ENCODE measurements around the gene MAD1L1. TPM values are rescaled to one million over a fixed set of nuclear protein-coding genes. Genes with fewer than 3 reads are reported as not detected.

Gene MAD1L1
- total and polyA plus RNA-seq, 2 of the 4 experiments (the other 2 are of a cell fraction), result 29.0 to 40.9 TPM

DNA sequence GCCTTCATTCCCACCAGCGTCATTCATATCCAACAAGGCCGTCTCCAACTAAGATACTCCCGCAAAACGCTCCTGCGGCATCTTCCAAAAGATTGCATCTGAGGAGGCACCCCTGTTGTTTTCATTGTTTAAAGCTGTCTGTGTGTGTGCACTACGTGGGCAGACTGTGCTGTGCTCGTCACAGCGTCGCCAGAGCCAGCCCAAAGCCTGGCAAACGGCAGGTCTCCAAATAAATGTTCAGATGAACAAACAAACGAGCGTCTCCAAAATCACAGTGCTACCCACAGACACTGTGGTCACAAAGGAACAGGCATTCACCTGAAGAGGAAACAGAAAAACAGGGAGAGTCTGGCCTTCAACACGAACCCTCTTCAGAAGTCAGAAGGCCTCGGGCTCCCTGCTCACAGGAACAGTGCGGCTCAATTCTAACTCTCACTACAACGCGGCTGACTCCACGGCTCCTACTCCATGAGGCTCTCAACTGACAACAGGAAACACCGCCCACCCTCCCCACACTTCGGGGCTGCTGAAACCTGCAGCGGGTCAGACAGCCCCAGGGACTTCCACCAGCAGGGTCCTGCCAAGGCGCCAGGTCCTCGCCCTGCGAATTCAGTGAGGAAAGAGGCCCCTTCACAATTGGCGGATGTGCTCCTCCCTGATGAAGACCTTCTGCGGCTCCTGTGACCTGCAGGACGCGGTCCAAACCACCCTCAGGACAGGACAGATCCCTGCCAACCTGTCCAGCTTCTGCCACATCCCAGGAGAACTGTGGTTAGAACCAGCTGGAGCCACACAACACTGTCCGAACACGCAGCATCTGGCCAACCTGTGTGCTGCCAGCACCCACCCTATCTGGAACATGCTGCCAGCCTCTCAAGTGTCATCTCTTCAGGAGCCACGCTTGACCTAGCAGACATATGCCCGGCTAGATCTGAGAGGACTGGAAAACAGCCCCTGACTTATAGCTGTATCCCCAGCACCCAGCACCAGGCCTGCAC lies 36.1 kb downstream of the MAD1L1 start (continued):
- TF ChIP-seq MXI1 (IDR thresholded peaks at IDR 0.05; ENCODE audit: borderline replicate concordance, low read depth, low read length) (no peak), RFX5 (IDR thresholded peaks at IDR 0.05; ENCODE audit: low read depth, low read length) (no peak)

- H3K4me1 ChIP-seq (ENCODE audit: control insufficient read depth, insufficient read depth, low read length), result no peaks in the 10 kb centered on the region
- dilution Hi-C loops (cut with HindIII; ENCODE audit: low sequenced_read_pairs, unreplicated experiment), result no loop called here
- H2AFZ ChIP-seq (replicated peaks; ENCODE audit: low read length, poor library complexity), result no peak overlapping the region
- no peak overlapping the region for H2AK5ac ChIP-seq (ENCODE audit: low read depth, low read length)
- no peak overlapping the region for H2BK20ac ChIP-seq (ENCODE audit: low read depth, low read length)
- H3K9ac ChIP-seq (ENCODE audit: low read depth, low read length), result no peak overlapping the region
- no peaks in the 10 kb centered on the region for H3K27me3 ChIP-seq (ENCODE audit: control insufficient read depth, insufficient read depth, low read length)
- in situ Hi-C loops (cut with MboI; ENCODE audit: low sequenced_read_pairs), result no loop called here
- POLR2A ChIA-PET (ENCODE audit: unreplicated experiment), result no interaction called here
- no peaks in the 10 kb centered on the region for H4K20me1 ChIP-seq (ENCODE audit: insufficient read depth, low read length)
- H3K79me1 ChIP-seq (ENCODE audit: low read depth in 1 of 2, low read length in 2 of 2), result peaks cover 6 to 23% of the 10 kb centered on the region in 2 experiments; a peak in 3 of 4 replicates
- H3K4me2 ChIP-seq (ENCODE audit: low read depth, low read length), result no peak overlapping the region
- no peak overlapping the region for H3K56ac ChIP-seq (ENCODE audit: extremely low read depth, insufficient read depth, low read length)
- peaks cover 22% of the 10 kb centered on the region for H3K36me3 ChIP-seq (ENCODE audit: control insufficient read depth, insufficient read depth, low read length)
- no peak overlapping the region for H3K4me3 ChIP-seq (ENCODE audit: insufficient read depth, low read depth, low read length)
- H3K4ac ChIP-seq (ENCODE audit: low read depth, low read length), result no peak overlapping the region
- H4K5ac ChIP-seq (ENCODE audit: low read depth, low read length), result no peak overlapping the region
- DNase-seq (no peak), ATAC-seq (ENCODE audit: low read depth) (no peak)
- TF ChIP-seq, protein P1, sequence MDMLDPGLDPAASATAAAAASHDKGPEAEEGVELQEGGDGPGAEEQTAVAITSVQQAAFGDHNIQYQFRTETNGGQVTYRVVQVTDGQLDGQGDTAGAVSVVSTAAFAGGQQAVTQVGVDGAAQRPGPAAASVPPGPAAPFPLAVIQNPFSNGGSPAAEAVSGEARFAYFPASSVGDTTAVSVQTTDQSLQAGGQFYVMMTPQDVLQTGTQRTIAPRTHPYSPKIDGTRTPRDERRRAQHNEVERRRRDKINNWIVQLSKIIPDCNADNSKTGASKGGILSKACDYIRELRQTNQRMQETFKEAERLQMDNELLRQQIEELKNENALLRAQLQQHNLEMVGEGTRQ (IDR thresholded peaks at IDR 0.05; ENCODE audit: low read depth, low read length), result no peak
- no peak for TF ChIP-seq CHD1 (IDR thresholded peaks at IDR 0.05; ENCODE audit: low read depth, low read length)
- no peak for TF ChIP-seq CTCF (conservative IDR thresholded peaks at IDR 0.05; ENCODE audit: low read depth, low read length)
- no peak for TF ChIP-seq SMC3 (IDR thresholded peaks at IDR 0.05; ENCODE audit: low read depth, low read length)
- TF ChIP-seq RCOR1 (IDR thresholded peaks at IDR 0.05; ENCODE audit: insufficient replicate concordance, low read length), result no peak
- no peak for TF ChIP-seq NFE2L2 (IDR thresholded peaks at IDR 0.05; ENCODE audit: low read depth, low read length)
- TF ChIP-seq MAZ (IDR thresholded peaks at IDR 0.05; ENCODE audit: borderline replicate concordance, low read depth, low read length), result no peak
- intact Hi-C loops (cut with micrococcal nuclease), result no loop called here
- CTCF ChIA-PET, result interaction anchor here (0.6 to 1.1 kb wide), 5 partner anchors 8 to 87 kb away, joined by 3 to 4 read pairs (median 3); no protein-coding TSS in a partner anchor
- H3K18ac ChIP-seq (ENCODE audit: low read depth, low read length), result no peak overlapping the region
- 90% methylated on average over 2 of the region's 13 CpGs; no CpG with 5 or more reads in 1 of the 2 experiments for WGBS, 2 experiments (ENCODE audit: extremely low coverage in 2 of 2, insufficient read length in 1 of 2)
- no peak overlapping the region for H2AK9ac ChIP-seq (replicated peaks; ENCODE audit: low read depth, low read length, poor library complexity)
- no peak overlapping the region for H2BK120ac ChIP-seq (ENCODE audit: low read depth, low read length)
- no peaks in the 10 kb centered on the region for H3K9me1 ChIP-seq (ENCODE audit: insufficient read depth, low read length)
- H3K9me3 ChIP-seq (ENCODE audit: control insufficient read depth, insufficient read depth, low read length), result no peaks in the 10 kb centered on the region
- H4K91ac ChIP-seq (ENCODE audit: insufficient read depth, low read depth, low read length), result no peak overlapping the region
- no peak overlapping the region for H2BK5ac ChIP-seq (ENCODE audit: low read depth, low read length, poor library complexity, severe bottlenecking)
- no peak overlapping the region for H3K23ac ChIP-seq (ENCODE audit: low read depth, low read length)
- no peak overlapping the region for H4K8ac ChIP-seq (ENCODE audit: low read depth in 2 of 2, low read length in 2 of 2)
- H3K14ac ChIP-seq (replicated peaks; ENCODE audit: low read depth, low read length), result no peak overlapping the region
- no peak overlapping the region for H2BK15ac ChIP-seq (ENCODE audit: low read depth, low read length)
- no TSS peak for BruUV-seq (replicated peaks)
- no peak overlapping the region for H3K27ac ChIP-seq (ENCODE audit: insufficient read depth, low read length)
Measured at GRCh38 chr7:2195400-2196246, 37.1 kb downstream of the MAD1L1 start.
